ENCODE data around the gene TMED6. TPM values are rescaled to one million over a fixed set of nuclear protein-coding genes. Genes with fewer than 3 reads are reported as not detected.

The TMED6 gene
- total and polyA plus RNA-seq, 2 donors (not counting 3 experiments of a cell fraction or from before 2014, with no cell fraction given): 1.2 TPM; not detected in 1

DNA sequence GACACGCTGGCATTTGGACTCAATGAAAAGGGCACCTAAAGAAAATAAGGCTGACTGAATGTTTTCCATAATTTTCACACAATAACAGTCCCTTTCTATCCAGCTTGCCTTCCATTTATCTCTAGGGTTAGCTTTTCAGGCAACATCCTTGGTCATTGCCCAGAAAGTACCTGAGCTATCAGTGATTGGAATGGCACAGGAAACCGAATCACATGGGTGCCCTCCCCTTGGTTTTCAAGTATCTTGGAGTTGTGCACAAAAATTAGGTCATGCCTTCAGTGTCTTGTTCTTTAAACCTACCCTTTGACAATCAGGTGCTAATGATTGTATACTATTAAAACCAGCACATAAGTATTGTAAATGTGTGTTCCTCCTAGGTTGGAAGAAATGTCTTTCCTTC lies 43.7 kb downstream of the TMED6 start:
- ChIA-PET POLR2A (no interaction called here), CTCF (no interaction called here)
- Histone ChIP-seq H3K79me2 (ENCODE audit: control insufficient read depth, insufficient read depth, low read length) (peaks cover 13% of the 10 kb centered on the region), H3K27me3 (ENCODE audit: control insufficient read depth in 2 of 2, insufficient read depth in 2 of 2, low read length in 2 of 2) (no peaks in the 10 kb centered on the region), H3K27ac (ENCODE audit: insufficient read depth, low read depth, low read length) (no peak overlapping the region), H3K4me2 (ENCODE audit: insufficient read depth, low read length) (no peak overlapping the region), H3K9ac (replicated peaks; ENCODE audit: extremely low read depth, insufficient read depth, low read length) (no peak overlapping the region), H3K4me1 (ENCODE audit: control insufficient read depth, extremely low read depth, insufficient read depth, low read length) (peaks cover 10% of the 10 kb centered on the region), H3K4me3 (replicated peaks in 1 of 3; ENCODE audit: insufficient read depth in 1 of 3, low read depth in 1 of 3, low read length in 3 of 3) (no peak overlapping the region), H3K36me3 (ENCODE audit: control insufficient read depth in 2 of 2, extremely low read depth in 1 of 2, insufficient read depth in 2 of 2, low read length in 2 of 2) (peaks cover 2% of the 10 kb centered on the region in 2 experiments), H2AFZ (ENCODE audit: low read depth, low read length) (no peak overlapping the region), H4K20me1 (replicated peaks; ENCODE audit: control insufficient read depth, extremely low read depth, insufficient read depth, low read length) (no peaks in the 10 kb centered on the region), H3K9me1 (replicated peaks; ENCODE audit: control insufficient read depth, extremely low read depth, insufficient read depth, low read length) (no peaks in the 10 kb centered on the region), H3K9me3 (replicated peaks; ENCODE audit: control insufficient read depth, insufficient read depth, low read length) (no peaks in the 10 kb centered on the region)
- FAIRE-seq: no peak
- TF ChIP-seq FOS (IDR thresholded peaks at IDR 0.05; ENCODE audit: borderline replicate concordance, insufficient read depth, low read length) (no peak), POLR2AphosphoS5 (IDR thresholded peaks at IDR 0.05; ENCODE audit: insufficient read depth, low read depth, low read length) (no peak), MYC (IDR thresholded peaks at IDR 0.05; ENCODE audit: low read depth, low read length) (no peak), GATA2 (IDR thresholded peaks at IDR 0.05; ENCODE audit: insufficient read depth, insufficient read length, low read depth, low read length) (no peak), EZH2 (IDR thresholded peaks at IDR 0.05; ENCODE audit: borderline replicate concordance, low read depth, low read length, severe bottlenecking) (no peak), JUN (IDR thresholded peaks at IDR 0.05; ENCODE audit: borderline replicate concordance, insufficient read depth, insufficient read length, low read depth) (no peak), POLR2A (IDR thresholded peaks at IDR 0.05; ENCODE audit: low read depth, low read length) (no peak)
- TF ChIP-seq, protein P1, sequence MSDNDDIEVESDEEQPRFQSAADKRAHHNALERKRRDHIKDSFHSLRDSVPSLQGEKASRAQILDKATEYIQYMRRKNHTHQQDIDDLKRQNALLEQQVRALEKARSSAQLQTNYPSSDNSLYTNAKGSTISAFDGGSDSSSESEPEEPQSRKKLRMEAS (IDR thresholded peaks at IDR 0.05; ENCODE audit: insufficient read depth, insufficient read length): no peak
- TF ChIP-seq, protein P2, sequence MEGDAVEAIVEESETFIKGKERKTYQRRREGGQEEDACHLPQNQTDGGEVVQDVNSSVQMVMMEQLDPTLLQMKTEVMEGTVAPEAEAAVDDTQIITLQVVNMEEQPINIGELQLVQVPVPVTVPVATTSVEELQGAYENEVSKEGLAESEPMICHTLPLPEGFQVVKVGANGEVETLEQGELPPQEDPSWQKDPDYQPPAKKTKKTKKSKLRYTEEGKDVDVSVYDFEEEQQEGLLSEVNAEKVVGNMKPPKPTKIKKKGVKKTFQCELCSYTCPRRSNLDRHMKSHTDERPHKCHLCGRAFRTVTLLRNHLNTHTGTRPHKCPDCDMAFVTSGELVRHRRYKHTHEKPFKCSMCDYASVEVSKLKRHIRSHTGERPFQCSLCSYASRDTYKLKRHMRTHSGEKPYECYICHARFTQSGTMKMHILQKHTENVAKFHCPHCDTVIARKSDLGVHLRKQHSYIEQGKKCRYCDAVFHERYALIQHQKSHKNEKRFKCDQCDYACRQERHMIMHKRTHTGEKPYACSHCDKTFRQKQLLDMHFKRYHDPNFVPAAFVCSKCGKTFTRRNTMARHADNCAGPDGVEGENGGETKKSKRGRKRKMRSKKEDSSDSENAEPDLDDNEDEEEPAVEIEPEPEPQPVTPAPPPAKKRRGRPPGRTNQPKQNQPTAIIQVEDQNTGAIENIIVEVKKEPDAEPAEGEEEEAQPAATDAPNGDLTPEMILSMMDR (IDR thresholded peaks at IDR 0.05; ENCODE audit: extremely low read depth in 1 of 2, insufficient read depth in 1 of 2, low read depth in 1 of 2, low read length in 2 of 2): no peak
- dilution Hi-C loops (cut with MboI; ENCODE audit: extremely low pct_ligation_motif_present, low sequenced_read_pairs): no loop called here
- no TSS peak for BruUV-seq (replicated peaks)
- DNase-seq (ENCODE audit: low read depth, low spot score): no peak
- intact Hi-C loops (cut with micrococcal nuclease): no loop called here

Measured in endothelial cell of umbilical vein (primary cell).